Measurements from ENCODE around the gene PRELID2. TPM values are rescaled to one million over a fixed set of nuclear protein-coding genes. Genes with fewer than 3 reads are reported as not detected.
"Not testable (repeated sequence)": the region's sequence is repeated elsewhere in the genome, so short reads cannot be mapped to it uniquely, and the experiment has no call there.

Gene PRELID2
- total RNA-seq, 2 experiments from 2014 or later: 2.7 to 3.6 TPM

- ATAC-seq: no peak
- no peak overlapping the region for H3K27ac Mint-ChIP-seq
- intact Hi-C loops (cut with micrococcal nuclease): no loop called here
- no peak overlapping the region for H3K4me3 Mint-ChIP-seq
- DNase-seq: no peak
- H3K27me3 Mint-ChIP-seq: peaks cover 2% of the 10 kb centered on the region
- POLR2A ChIA-PET: no interaction called here
- no peaks in the 10 kb centered on the region for H3K9me3 Mint-ChIP-seq
- H3K4me1 Mint-ChIP-seq (ENCODE audit: low read depth): no peaks in the 10 kb centered on the region
- H3K36me3 Mint-ChIP-seq (ENCODE audit: low read depth): no peaks in the 10 kb centered on the region
- no peak for TF ChIP-seq CTCF (IDR thresholded peaks at IDR 0.05)
- CTCF ChIA-PET: no interaction called here
Measured at GRCh38 chr5:145867806-145868205, 32.7 kb upstream of the PRELID2 start.

GRCh38 chr5:145864432-145864831 is 29.3 kb upstream of the PRELID2 start:
- H3K27me3 Mint-ChIP-seq; H3K4me3 Mint-ChIP-seq; H3K36me3 Mint-ChIP-seq (ENCODE audit: low read depth); POLR2A ChIA-PET; H3K27ac Mint-ChIP-seq; DNase-seq; intact Hi-C loops (cut with micrococcal nuclease); ATAC-seq; H3K4me1 Mint-ChIP-seq (ENCODE audit: low read depth); H3K9me3 Mint-ChIP-seq: not testable (repeated sequence)
- CTCF ChIA-PET: interaction anchor here (1.0 kb wide), 1 partner anchor 38 kb away, joined by 4 read pairs; no protein-coding TSS in a partner anchor

- DNase-seq (no peak), ATAC-seq (no peak)
- no peaks in the 10 kb centered on the region for H3K4me1 Mint-ChIP-seq (ENCODE audit: low read depth)
- ChIA-PET POLR2A (interaction anchor here (0.5 kb wide), 1 partner anchor 1010 kb away, joined by 3 read pairs; no protein-coding TSS in a partner anchor), CTCF (interaction anchor here (0.9 kb wide), 1 partner anchor 64 kb away, joined by 3 read pairs; no protein-coding TSS in a partner anchor)
- H3K4me3 Mint-ChIP-seq: no peak overlapping the region
- intact Hi-C loops (cut with micrococcal nuclease): no loop called here
- H3K27ac Mint-ChIP-seq: no peak overlapping the region
- TF ChIP-seq CTCF (IDR thresholded peaks at IDR 0.05): no peak
- H3K27me3 Mint-ChIP-seq: no peaks in the 10 kb centered on the region
- no peaks in the 10 kb centered on the region for H3K9me3 Mint-ChIP-seq
- H3K36me3 Mint-ChIP-seq (ENCODE audit: low read depth): no peaks in the 10 kb centered on the region
Measured at GRCh38 chr5:145863003-145863402, 27.9 kb upstream of the PRELID2 start.

- POLR2A ChIA-PET: no interaction called here
- Mint-ChIP-seq H3K4me1 (ENCODE audit: low read depth) (peaks cover 4% of the 10 kb centered on the region), H3K27ac (no peak overlapping the region), H3K27me3 (peaks cover 5% of the 10 kb centered on the region), H3K4me3 (no peak overlapping the region), H3K9me3 (no peaks in the 10 kb centered on the region), H3K36me3 (ENCODE audit: low read depth) (no peaks in the 10 kb centered on the region)
- DNase-seq: no peak
- CTCF ChIA-PET: no interaction called here
- intact Hi-C loops (cut with micrococcal nuclease): no loop called here
- TF ChIP-seq CTCF (IDR thresholded peaks at IDR 0.05): no peak
- ATAC-seq: no peak
Measured at GRCh38 chr5:145859897-145860296, 24.8 kb upstream of the PRELID2 start.

- Mint-ChIP-seq H3K4me1 (ENCODE audit: low read depth) (peaks cover 4% of the 10 kb centered on the region), H3K4me3 (no peak overlapping the region), H3K36me3 (ENCODE audit: low read depth) (no peaks in the 10 kb centered on the region), H3K27ac (no peak overlapping the region), H3K9me3 (no peaks in the 10 kb centered on the region), H3K27me3 (peaks cover 5% of the 10 kb centered on the region)
- CTCF ChIA-PET: no interaction called here
- no peak for TF ChIP-seq CTCF (IDR thresholded peaks at IDR 0.05)
- POLR2A ChIA-PET: no interaction called here
- intact Hi-C loops (cut with micrococcal nuclease): no loop called here
- DNase-seq (no peak), ATAC-seq (no peak)
Measured at GRCh38 chr5:145859453-145859852, 24.3 kb upstream of the PRELID2 start.

- H3K9me3 Mint-ChIP-seq: no peaks in the 10 kb centered on the region
- no peak overlapping the region for H3K27ac Mint-ChIP-seq
- TF ChIP-seq CTCF (IDR thresholded peaks at IDR 0.05): no peak
- ChIA-PET CTCF (no interaction called here), POLR2A (no interaction called here)
- H3K27me3 Mint-ChIP-seq: peaks cover 5% of the 10 kb centered on the region
- no peaks in the 10 kb centered on the region for H3K36me3 Mint-ChIP-seq (ENCODE audit: low read depth)
- intact Hi-C loops (cut with micrococcal nuclease): no loop called here
- DNase-seq (no peak), ATAC-seq (no peak)
- H3K4me1 Mint-ChIP-seq (ENCODE audit: low read depth): peaks cover 4% of the 10 kb centered on the region
- H3K4me3 Mint-ChIP-seq: no peak overlapping the region
Measured at GRCh38 chr5:145858959-145859358, 23.8 kb upstream of the PRELID2 start.
